GM21447 (cell line): ENCODE measurements around the gene IL10RB.
A peak's percentile ranks its signal among the peaks of the same experiment; 100 is the strongest.
"Not testable (repeated sequence)": the region's sequence is repeated elsewhere in the genome, so short reads cannot be mapped to it uniquely, and the experiment has no call there.

ENCODE experiments used
- ATAC-seq: cut with Tn5 transposase; IDR thresholded peaks from one replicate; pipeline ENCODE4 v1.9.1; 2021; ENCODE audit not compliant: unreplicated experiment

IL10RB gene

DNA sequence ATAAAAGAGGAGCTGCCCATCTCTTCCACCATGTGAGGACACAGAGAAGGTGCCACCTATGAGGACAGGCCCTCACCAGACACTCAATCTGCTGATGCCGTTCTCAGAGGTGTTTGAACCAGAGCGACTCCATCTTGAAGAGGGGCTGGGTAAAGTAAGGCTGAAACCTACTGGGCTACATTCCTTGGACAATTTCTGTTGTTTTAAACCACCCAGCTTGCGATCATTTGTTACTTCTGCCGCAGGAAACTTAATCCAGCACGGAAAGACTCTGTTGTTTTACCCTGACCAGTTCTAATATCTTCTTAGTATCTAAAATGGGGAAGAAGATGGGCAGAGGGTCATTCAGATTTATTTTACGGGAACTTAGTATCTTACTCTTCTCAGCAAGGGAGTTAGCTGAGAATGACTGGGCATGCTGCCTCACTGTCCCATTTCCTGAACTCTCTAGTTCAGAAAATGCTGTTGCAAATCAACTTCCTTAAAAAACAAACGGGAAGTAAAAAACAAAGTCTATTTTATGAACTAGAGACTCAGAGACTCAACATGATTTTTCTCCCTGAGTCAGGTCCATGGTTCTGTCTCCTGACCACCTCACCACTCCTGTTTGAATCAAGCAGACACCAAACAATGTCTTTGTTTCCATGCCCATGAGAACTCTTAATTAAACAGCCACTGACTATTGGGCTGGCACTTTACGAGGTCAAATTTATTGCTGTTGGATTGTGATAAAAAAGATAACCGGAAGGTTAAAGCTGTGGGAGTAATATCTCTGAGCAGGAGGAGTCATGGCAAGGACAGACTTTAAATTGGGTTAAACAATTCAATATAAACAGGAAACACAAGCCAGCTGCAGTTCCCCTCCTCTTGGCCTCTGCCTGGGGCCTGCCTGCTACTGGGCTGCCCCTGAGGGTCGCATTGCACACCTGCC lies 34.8 kb downstream of the IL10RB start:
- ATAC-seq: no peak

DNA sequence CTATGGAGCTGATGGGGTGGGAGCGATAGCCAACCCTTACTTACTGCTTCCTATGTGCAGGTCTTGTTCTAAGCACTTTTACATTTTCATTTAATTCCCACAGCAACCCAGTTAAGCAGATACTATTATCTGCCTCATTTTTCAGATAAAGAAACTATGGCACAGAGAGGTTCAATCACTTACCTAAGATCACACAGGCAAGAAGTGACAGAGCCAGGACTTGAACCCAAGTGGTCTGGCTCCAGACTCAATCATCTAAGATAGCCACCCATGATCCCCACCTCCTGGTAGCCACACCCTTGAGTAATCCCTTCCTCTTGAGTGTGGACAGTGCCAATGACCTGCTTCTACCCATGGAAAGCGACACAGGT lies 35.5 kb downstream of the IL10RB start:
- ATAC-seq: no peak

GRCh38 chr21:33302055-33302454 lies 35.9 kb downstream of the IL10RB start:
- no peak for ATAC-seq

DNA sequence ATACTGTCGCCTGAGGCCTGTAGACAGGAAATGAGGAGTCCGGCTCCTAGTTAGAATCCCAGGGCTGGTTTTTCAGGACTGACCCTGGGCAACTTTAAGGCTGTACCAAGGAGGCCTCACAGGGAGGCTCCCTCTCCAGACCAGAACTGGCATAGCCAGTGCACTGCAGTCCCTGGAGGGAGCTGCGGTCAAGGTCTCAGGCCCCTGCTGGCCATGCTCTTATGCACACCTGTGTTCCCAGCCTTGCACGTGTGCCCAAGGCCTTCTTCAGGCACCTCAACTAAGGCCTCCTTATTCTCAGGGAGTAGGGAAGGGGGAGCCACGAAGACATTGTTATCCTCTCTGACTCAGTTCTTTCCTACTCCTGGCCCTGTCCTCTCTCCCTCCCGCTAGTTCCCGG lies 36.6 kb downstream of the IL10RB start:
- no peak for ATAC-seq

DNA sequence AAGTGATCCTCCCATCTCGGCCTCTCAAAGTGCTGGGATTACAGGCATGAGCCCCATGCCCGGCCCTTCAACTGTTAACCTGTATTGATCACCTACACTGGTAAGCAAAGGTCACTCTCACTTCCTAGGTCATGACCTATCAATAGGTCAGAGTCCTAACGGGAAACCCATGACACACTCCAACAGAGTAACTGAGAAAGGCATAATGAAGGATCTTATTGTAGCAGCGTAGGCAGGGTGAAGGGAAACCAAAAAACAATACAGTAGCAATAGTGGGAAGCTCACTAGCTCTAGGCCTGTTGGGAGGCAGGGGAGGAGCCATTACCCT lies 39.1 kb downstream of the IL10RB start:
- no peak for ATAC-seq

DNA sequence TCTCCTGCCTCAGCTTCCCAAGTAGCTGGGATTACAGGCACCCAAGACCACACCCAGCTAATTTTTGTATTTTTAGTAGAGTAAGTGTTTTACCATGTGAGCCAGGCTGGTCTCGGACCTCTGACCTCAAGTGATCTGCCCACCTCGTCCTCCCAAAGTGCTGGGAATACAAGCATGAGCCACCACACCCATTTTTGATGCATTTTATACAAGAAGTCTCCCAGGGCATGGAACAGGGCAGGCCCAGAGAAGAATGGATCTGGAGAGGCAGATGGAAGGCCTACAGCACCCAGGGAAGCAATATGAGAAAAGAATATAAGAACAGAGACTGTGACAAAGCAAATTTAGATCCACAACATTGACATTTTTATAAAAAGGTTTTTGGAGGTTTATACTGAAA lies 39.8 kb downstream of the IL10RB start:
- ATAC-seq: no peak

DNA sequence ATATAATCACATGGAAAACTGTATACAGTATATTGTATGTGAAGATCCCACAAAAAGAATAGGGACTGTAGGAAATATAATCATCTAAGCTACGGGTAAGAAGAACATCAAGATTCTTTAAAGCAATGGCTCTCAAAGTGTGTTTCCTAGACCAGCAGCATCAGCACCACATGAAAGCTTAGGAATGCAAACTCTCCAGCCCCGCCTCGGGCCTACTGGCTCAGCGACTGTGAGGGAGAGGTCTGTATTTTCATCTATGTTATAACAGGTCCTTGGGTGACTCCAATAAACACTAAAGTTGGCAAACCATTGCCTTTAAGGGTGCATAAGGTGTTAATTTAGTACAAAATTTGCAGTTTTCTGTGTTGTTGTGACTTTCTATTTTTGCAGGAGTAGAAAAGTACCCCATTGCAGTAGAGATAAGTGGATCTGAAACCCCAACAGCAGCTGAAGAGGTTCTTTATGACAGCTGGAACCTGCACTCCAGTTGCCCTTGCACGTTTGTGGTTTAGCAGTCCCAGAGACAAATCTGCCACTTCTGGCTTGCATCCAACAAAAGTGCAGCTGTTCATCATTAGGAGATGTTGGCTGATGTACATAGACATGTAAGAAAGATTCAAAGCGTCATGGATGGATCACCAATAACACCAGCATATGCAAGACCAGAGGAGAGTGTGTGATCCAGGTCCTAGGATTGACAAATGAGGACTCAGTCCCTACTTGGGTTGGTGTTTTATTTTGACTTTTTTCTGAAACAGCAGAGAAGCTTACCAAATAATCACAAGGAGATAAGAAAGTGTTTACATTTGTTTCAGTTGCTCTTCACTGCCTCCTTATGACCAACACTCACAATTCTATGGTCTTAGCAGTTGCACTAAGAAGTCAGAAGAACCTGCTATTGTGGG lies 42.7 kb downstream of the IL10RB start:
- ATAC-seq: peak; percentile 95

- no peak for ATAC-seq
These were observed 43.6 kb downstream of the IL10RB start for GRCh38 chr21:33309778-33310177.

DNA sequence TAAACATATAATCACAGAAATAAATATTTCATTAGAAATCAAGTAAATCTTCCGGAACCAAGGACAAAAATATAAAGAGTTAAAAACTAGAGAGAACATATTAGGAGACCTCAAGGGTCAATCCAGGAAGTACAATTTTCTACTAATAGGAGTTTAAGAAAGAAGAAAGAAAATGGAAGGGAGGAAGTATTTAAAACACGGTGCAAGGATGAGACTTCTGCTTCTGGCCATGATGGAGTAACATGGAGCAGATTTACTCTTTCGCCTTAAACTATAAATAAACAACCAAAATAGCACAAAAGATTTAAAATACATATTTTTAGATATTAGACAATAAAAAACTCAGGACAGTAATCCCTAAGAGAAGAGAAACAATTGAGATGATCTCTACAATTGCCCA lies 46.0 kb downstream of the IL10RB start:
- ATAC-seq: no peak

DNA sequence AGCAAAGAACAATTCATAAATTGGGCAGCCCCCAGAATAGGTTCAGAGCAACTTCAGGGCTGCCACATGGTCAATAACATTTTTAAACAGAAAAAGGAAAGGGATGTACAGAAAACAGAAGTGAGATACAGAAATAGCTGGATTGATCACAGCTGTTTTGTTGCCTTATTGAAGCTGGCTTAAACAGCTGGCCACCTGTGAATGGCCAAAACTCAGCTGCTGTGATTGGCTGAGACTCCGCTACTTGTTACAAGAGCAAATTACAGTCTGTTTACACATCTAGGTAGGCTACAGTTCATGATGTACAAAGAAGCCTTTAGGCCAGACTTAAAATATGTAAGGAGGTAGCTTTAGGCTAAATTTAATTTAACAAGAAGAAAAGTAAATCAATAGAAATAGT lies 47.0 kb downstream of the IL10RB start:
- ATAC-seq: no peak

GRCh38 chr21:33313611-33314010 lies 47.4 kb downstream of the IL10RB start:
- no peak for ATAC-seq

- no peak for ATAC-seq
These were observed 47.9 kb downstream of the IL10RB start for GRCh38 chr21:33314111-33314510.

DNA sequence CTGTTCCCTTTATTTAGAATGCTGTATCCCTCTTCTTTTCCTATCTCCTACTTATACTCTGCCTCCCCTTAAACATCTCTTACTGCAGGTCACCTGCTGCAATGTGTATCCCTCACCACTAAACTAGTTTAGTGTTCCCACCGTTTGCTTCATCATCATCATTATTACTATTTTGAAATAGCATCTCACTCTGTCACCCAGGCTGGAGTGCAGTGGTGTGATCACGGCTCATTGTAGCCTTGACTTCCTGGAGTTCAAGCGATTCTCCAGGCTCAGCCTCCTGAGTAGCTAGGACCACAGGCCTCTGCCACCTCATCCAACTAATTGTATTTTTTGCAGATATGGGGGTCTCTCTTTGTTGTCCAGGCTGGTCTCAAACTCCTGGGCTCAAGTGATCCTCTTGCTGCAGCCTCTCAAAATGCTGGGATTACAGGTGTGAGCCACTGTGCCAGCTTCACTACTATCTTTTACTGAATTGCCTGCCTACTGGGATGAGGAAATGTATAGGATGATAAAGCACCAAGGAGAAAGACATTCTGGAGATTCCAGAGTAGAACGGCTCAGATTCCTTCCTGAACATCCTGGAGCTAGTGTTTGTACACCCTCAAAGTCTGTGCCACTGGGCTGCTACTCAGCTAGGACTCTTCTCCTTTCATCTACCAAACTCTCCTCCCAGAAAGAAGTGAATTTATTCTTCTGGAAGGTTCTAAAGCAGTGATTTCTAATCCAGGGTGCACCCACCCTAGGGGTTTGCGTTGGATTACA lies 50.0 kb downstream of the IL10RB start:
- no peak for ATAC-seq

GRCh38 chr21:33317145-33317544 lies 51.0 kb downstream of the IL10RB start:
- ATAC-seq: no peak

DNA sequence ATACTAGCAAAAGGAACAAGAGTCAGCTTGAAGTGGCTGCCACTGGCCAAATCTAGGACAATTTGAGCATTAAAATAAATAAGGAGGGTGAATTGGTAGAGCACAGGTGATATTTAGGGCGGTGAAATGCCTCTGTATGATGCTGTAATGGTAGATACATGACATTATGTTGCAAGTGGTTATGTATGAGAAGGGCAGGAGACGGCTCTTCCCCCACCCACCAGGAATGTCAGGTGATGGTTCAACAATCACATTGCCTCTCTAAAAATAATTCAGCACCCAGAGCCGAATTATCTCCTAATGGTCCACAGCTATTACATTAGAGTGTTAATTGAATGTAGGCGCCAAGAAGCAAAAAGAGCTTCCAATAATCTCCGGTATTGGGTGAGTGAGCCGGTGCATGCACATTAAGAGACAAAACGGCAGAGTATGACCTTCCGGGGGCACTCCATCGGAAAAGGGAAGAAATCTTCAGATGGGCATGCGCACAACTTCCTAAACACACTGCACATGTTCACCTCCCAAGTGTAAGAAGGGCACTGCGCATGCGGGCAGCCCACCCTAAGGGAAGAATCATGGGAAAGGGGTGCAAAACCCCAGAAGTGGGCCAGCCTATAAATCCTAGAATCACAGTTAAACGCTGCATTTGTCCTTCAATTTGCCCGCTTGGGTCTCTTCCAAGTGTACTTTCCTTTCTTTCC lies 51.8 kb downstream of the IL10RB start:
- no peak for ATAC-seq

DNA sequence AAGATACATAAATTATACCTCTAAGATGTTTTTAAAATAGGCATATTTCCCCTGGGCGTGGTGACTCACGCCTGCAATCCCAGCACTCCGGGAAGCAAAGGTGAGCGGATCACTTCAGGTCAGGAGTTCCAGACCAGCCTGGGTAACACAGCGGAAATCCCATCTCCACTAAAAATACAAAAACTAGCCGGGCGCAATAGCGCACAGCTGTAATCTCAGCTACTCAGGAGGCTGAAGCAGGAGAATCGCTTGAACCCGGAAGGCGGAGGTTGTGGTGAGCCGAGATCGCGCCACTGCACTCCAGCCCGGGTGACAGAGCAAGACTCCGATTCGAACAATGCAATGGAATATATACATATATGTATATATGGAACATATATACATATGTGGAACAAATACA lies 54.8 kb downstream of the IL10RB start:
- not testable (repeated sequence) for ATAC-seq

GRCh38 chr21:33323610-33324009 lies 57.4 kb downstream of the IL10RB start:
- not testable (repeated sequence) for ATAC-seq

GRCh38 chr21:33324291-33325221 lies 58.4 kb downstream of the IL10RB start, which contains the start of gene IFNAR1:
TSS of gene IFNAR1 (plus strand) at chr21:33324970. CDS start at chr21:33325056, 86 bp downstream.
- peak; percentile 80 for ATAC-seq
